GM20000 (cell line): ENCODE results near the gene SPON2.

Experiments used
- DNase-seq: peaks from one replicate; pipeline ENCODE4 v3.0.0; 2012; ENCODE audit warnings: low spot score
- TF ChIP-seq, protein P1 (sequence below): IDR thresholded peaks from 2 replicates; pipeline ENCODE4 v1.5.1; 2012; ENCODE audit warnings: mild to moderate bottlenecking, control low read depth; ENCODE audit errors: extremely low read depth, missing control alignments

The SPON2 gene

DNA sequence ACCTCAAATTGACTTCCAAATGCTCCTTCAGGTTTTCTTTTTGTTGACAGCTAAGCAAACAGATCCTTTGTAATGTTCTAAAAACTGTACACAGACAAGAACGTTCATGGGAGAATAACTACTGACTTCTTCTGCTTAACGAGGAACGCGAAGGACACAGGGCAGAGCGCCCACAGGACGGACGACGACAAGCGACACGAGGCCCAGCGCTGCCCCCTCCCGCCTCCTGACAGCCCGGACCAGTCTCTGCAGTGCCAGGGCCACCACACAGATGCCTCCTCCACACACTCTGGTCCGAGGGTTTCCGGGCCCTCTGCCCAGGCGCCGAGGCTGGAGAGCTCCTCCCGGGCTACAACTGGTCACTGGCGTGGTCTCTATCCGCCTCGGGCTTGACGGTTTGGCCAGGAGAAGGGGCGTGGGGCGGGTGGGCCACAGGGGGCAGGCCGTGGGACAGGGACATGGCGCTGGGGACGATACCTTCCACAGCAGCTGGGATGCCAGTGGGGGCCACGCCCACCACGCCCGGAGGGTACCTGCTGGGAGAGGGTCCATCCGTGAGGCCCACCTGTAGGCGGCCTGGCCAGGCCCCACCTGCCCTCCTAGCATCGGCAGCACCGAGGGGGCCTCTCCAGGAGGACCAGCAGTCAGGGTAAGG lies 39.6 kb upstream of the SPON2 start:
- TF ChIP-seq, protein P1, sequence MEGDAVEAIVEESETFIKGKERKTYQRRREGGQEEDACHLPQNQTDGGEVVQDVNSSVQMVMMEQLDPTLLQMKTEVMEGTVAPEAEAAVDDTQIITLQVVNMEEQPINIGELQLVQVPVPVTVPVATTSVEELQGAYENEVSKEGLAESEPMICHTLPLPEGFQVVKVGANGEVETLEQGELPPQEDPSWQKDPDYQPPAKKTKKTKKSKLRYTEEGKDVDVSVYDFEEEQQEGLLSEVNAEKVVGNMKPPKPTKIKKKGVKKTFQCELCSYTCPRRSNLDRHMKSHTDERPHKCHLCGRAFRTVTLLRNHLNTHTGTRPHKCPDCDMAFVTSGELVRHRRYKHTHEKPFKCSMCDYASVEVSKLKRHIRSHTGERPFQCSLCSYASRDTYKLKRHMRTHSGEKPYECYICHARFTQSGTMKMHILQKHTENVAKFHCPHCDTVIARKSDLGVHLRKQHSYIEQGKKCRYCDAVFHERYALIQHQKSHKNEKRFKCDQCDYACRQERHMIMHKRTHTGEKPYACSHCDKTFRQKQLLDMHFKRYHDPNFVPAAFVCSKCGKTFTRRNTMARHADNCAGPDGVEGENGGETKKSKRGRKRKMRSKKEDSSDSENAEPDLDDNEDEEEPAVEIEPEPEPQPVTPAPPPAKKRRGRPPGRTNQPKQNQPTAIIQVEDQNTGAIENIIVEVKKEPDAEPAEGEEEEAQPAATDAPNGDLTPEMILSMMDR: no peak
- DNase-seq: no peak

DNA sequence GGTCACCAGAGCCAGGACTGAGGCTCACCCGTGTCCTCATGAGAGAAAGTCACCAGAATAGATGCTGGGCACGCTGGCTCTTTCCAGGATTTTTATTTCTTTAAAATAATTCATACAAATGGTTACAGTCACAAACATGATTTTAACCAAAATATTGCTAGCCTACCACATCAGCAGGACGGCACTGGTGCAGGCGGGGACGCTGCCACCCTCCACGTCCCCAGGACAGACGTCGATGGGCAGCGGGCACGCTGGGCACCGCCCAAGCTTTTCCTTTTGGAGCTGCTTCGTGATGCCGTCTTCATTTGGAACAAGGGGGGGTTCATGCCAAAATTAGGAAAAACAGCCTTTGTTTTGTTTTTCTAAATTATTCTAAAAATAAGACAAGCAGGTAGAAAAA lies 39.0 kb upstream of the SPON2 start:
- DNase-seq: no peak
- TF ChIP-seq, protein P1: no peak

DNA sequence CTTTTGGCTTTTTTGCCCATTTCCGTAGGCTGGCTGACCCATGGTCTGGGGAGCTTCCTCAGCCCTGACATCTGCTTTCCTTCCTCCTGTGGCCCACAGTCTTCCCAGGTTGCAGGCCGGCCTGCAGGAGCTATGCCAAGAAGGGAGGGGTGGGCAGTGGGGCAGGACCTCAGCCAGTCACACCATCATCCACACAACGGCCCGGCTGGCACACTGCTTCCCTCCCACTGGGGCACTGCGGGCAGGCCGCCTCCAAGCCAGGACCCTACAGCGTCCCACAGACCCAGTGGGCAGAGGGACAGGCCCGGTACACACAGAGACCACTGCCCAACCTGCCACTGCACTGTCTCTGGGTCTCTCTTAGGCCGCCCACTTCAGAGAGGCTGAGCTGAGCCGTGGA lies 38.6 kb upstream of the SPON2 start:
- TF ChIP-seq, protein P1: no peak
- DNase-seq: no peak

DNA sequence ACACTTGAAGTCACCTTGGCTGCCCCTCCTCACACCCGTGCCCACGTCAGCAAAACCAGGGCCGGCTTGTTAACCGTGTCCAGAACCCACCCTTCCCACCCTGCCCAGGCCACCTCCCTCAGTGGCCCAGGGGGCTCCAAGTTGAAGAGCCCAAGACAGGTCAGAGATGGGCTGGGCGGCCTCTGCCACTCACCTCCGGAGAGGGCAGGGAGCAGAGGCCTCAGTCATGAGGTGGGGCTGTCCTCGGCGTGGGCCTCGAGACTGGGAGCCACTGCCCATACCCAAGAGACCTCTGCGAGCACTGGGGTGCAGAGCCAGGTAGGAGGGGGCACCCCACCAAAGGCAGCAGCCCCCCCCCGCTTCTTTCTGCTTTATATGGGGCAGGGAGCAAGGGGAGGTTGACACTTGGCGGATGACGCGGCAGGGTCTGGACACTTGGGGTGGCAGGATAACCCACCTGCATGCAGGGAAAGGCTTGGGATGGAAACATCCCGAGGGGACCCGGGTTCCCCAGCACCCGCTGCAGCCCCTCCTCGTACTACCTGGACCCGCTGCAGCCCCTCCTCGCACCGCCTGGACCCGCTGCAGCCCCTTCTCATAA lies 38.0 kb upstream of the SPON2 start:
- no peak for DNase-seq
- TF ChIP-seq, protein P1: no peak

DNA sequence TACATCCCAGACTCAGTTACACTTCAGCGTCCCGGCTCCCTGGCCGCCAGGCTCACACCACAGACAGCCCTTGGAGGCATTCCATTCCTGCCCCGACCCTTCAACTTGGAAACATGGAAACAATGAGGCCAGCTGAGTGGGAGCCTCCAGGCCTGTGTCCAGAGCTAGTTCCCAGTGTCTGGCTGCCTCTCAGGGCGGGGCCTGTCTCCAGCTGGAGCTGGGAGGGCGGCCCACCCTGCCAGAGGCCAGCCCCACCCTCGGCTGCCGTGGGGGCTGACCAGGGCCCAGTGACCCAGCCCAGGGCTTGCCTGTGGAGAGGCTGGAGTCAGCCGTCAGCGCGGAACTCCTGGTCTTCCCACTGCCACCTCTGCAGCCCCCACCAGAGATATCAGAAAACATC lies 37.4 kb upstream of the SPON2 start:
- no peak for DNase-seq
- TF ChIP-seq, protein P1: no peak

DNA sequence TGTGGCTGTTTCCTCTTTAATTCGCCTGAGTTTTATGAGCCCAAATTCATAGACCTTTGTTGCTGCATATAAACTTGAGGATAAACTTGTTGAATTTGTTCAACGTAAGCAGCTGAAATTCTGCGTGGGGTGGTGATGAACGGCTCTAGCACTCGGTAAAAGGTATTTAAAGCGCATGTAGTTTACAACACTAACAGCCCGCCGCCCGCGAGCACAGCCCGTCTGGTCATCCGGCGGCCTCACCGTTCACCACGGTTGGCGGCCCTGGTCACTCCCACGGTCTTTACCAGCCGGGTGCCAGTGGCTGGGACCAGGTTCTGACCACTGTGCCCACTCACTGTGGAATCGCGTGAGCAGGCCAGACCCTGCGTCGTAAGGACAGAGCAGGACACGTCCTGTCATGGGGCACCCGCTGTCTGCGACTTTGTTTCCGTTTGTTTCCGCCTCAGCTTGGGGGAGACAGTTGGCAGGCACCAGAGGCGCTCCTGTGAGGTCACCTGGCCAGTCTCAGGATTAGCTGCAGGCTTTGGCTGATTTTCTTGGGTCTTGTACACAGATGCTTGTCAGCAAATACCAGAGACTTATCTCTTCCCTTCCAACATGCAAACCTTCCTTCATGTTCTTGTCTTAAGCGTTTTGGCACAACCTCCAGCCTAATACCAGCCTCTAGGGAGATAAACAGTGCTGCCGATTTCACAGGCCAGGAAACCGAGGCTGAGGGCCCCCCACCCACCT lies 36.8 kb upstream of the SPON2 start:
- TF ChIP-seq, protein P1: no peak
- DNase-seq: no peak

DNA sequence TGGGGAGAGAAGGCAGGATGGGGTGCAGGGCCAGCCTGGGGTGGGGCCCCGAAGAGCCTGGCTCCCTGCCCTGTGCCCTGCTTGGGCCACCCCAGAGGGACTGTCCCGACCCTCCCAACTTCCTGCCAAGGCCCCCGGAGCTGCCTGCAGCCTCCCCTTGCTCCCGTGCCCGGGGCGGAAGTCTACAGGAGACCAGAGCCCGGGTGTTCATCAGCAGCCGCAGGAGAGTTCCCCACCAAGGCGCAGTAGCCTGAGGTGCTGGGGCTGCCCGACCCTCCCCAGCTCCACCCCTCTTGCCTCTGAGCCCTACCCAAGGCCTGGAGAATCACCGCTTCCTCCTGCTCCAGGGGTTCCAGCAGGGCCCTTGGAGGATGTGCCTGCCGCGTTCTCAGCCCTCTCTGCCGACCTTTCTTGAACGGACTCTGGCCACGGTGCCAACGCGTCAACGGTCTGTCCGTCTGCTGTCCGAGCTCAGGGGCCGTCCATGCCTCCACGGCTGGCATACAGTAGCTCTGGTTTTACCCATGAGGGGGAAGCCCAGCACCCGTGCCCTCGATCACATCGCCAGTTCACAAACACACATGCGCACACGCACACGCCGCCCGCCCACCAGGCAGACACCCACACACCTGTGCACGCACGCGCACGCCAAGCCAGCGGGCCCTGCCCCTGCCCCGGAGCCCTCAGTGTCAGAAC lies 36.0 kb upstream of the SPON2 start:
- TF ChIP-seq, protein P1: no peak
- no peak for DNase-seq
